Ascending aorta (tissue), 2 donors: ENCODE results near the gene CD44. TPM values are rescaled to one million over a fixed set of nuclear protein-coding genes. Genes with fewer than 3 reads are reported as not detected.
A peak's percentile ranks its signal among the peaks of the same experiment; 100 is the strongest.

Experiments used
- DNase-seq, 2 donors: peaks; one replicate each; pipeline ENCODE4 v3.0.0-alpha.2; 2019; ENCODE audit warnings: low spot score in 2 of 2
- H3K27ac ChIP-seq, 2 donors: fragments of 200-600 bp; sonication (generic); one replicate each; pipeline ENCODE4 v1.5.1; 2016 to 2017; ENCODE audit warnings: mild to moderate bottlenecking in 1 of 2
- H3K27me3 ChIP-seq: fragments of 200-600 bp; sonication (generic); one replicate; pipeline ENCODE4 v1.5.1; 2017
- H3K36me3 ChIP-seq, 2 donors: fragments of 200-600 bp; sonication (generic); one replicate each; pipeline ENCODE4 v1.5.1; 2016
- H3K4me1 ChIP-seq, 2 donors: fragments of 200-600 bp; sonication (generic); one replicate each; pipeline ENCODE4 v1.5.1; 2016 to 2017; ENCODE audit warnings: mild to moderate bottlenecking in 1 of 2
- H3K4me3 ChIP-seq, 2 donors: fragments of 200-600 bp; sonication (generic); one replicate each; pipeline ENCODE4 v1.5.1; 2016 to 2017; ENCODE audit warnings: mild to moderate bottlenecking in 1 of 2
- H3K9me3 ChIP-seq, 2 donors: fragments of 200-600 bp; sonication (generic); one replicate each; pipeline ENCODE4 v1.5.1; 2016
- intact Hi-C: fragments of 100-400 bp; cut with DNase I; formaldehyde crosslinking; loops from one replicate; pipeline ENCODE4 v1.15.1; 2023
- total RNA-seq: library from RNA; depleted of rRNA; stranded (reverse); fragments of >200 nt; gene quantifications from one replicate; pipeline ENCODE4 v1.1.0, GENCODE V29; 2016
- TF ChIP-seq, protein P1 (sequence below), 3 experiments: fragments of 200-600 bp in 2 of 3; fragments of 450-650 bp in 1 of 3; sonication (generic) in 2 of 3; IDR thresholded peaks; one replicate each; pipeline ENCODE4 v1.5.1; 2016 to 2019; ENCODE audit warnings: antibody characterized with exemption in 3 of 3, mild to moderate bottlenecking in 1 of 3, moderate library complexity in 1 of 3

Gene CD44
- total RNA-seq, 1 donor from 2014 or later = 188 TPM

- H3K4me1 ChIP-seq = no peaks in the 10 kb centered on the region
- H3K36me3 ChIP-seq = peaks cover 18 to 19% of the 10 kb centered on the region in 2 donors
- no peak overlapping the region for H3K4me3 ChIP-seq
- DNase-seq = no peak
- H3K27ac ChIP-seq = peak overlapping the region; percentile 4 to 34
- no peaks in the 10 kb centered on the region for H3K9me3 ChIP-seq
- intact Hi-C loops = no loop called here
- no peaks in the 10 kb centered on the region for H3K27me3 ChIP-seq
- TF ChIP-seq, protein P1, sequence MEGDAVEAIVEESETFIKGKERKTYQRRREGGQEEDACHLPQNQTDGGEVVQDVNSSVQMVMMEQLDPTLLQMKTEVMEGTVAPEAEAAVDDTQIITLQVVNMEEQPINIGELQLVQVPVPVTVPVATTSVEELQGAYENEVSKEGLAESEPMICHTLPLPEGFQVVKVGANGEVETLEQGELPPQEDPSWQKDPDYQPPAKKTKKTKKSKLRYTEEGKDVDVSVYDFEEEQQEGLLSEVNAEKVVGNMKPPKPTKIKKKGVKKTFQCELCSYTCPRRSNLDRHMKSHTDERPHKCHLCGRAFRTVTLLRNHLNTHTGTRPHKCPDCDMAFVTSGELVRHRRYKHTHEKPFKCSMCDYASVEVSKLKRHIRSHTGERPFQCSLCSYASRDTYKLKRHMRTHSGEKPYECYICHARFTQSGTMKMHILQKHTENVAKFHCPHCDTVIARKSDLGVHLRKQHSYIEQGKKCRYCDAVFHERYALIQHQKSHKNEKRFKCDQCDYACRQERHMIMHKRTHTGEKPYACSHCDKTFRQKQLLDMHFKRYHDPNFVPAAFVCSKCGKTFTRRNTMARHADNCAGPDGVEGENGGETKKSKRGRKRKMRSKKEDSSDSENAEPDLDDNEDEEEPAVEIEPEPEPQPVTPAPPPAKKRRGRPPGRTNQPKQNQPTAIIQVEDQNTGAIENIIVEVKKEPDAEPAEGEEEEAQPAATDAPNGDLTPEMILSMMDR (IDR thresholded peaks at IDR 0.05) = no peak
Observed at GRCh38 chr11:35234460-35235156, 95.6 kb downstream of the CD44 start.

DNA sequence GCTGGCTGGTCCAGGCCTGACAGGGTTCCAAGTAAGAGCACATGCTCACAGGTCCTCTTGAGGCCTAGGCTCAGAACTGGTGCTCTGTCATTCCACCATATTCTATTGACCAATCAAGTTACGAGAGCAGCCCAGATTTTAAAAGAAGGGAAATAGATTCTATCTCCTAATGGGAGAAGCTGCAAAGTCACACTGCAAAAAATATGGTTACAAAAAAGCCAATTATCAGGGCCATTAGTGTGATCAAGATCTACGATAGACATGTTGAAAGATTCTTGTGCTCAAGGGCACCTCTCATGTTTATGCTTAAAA, 96.1 kb downstream of the CD44 start:
- Histone ChIP-seq H3K27me3 (no peaks in the 10 kb centered on the region), H3K27ac (peak overlapping the region in 1 of 2 donors; percentile 12), H3K4me1 (no peaks in the 10 kb centered on the region), H3K36me3 (peaks cover 13 to 14% of the 10 kb centered on the region in 2 donors), H3K9me3 (no peaks in the 10 kb centered on the region), H3K4me3 (no peak overlapping the region)
- intact Hi-C loops = no loop called here
- TF ChIP-seq, protein P1 (IDR thresholded peaks at IDR 0.05) = no peak
- DNase-seq = no peak

DNA sequence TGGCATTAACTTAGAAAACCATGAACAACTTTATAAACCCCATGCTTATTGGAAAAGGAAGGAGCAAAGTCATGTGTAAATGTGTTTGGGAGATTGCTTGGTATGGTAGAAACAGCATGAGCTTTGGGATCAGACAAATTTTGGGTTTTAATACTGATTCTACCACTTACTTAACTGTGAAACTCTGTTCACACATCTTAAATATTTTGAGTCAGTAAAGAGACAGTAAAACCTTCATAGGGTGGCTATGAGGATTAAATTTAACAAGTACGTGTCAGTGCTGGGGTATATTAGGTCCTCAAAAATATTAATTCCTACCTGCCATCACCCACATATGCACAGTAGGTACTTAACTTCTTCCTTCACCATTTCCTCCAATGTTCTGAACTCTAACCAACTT, 96.5 kb downstream of the CD44 start:
- H3K27me3 ChIP-seq = no peaks in the 10 kb centered on the region
- no peak for DNase-seq
- H3K36me3 ChIP-seq = peaks cover 9 to 10% of the 10 kb centered on the region in 2 donors
- H3K4me1 ChIP-seq = no peaks in the 10 kb centered on the region
- H3K9me3 ChIP-seq = no peaks in the 10 kb centered on the region
- peak overlapping the region in 1 of 2 donors; percentile 12 for H3K27ac ChIP-seq
- intact Hi-C loops = no loop called here
- TF ChIP-seq, protein P1 (IDR thresholded peaks at IDR 0.05) = no peak
- H3K4me3 ChIP-seq = no peak overlapping the region

DNA sequence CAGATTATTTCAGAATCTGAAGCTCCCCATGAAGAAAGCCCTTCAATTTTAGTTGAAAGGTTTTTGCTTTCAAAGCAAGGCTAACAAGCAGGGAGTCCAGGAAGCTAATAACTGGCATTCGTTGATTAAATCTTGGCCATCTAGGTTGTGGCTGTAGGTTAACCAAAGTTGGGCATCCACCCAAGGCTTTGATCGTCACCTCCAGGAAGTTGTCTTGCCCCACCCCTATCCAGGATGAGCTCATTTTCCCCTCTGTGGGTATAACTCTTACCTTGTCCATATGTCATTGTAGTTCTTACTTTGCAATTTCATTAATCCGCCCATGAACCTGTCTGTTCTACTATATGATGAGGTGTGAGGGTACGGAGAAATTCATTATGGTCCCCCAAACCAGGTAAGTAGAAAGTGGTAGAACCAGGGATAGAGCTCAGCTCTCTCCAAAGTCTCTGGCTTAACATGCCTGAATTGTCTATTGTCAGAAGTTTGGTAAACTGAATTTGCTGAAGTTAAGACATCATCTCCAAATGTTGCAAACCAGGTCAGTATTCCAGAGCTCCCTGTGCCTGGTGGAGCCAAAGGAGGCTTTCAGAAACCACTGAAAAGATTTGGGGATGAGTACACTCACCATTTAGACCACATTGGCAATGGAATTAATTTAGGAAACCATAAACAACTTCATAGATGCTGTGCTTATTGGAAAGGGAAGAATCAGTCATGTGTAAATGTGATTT, 97.1 kb downstream of the CD44 start:
- H3K4me3 ChIP-seq = no peak overlapping the region
- H3K27me3 ChIP-seq = no peaks in the 10 kb centered on the region
- TF ChIP-seq, protein P1 (IDR thresholded peaks at IDR 0.05) = no peak
- no peak overlapping the region for H3K27ac ChIP-seq
- H3K36me3 ChIP-seq = peaks cover 5% of the 10 kb centered on the region in 2 donors
- DNase-seq = no peak
- H3K4me1 ChIP-seq = no peaks in the 10 kb centered on the region
- no peaks in the 10 kb centered on the region for H3K9me3 ChIP-seq
- intact Hi-C loops = no loop called here

GRCh38 chr11:35236667-35237003, 97.7 kb downstream of the CD44 start:
- Histone ChIP-seq H3K4me3 (no peak overlapping the region), H3K4me1 (no peaks in the 10 kb centered on the region), H3K36me3 (peaks cover 0 to under 1% of the 10 kb centered on the region in 2 donors), H3K9me3 (no peaks in the 10 kb centered on the region), H3K27ac (no peak overlapping the region), H3K27me3 (no peaks in the 10 kb centered on the region)
- TF ChIP-seq, protein P1 (IDR thresholded peaks at IDR 0.05) = no peak
- DNase-seq = no peak
- intact Hi-C loops = no loop called here
